Measurements from ENCODE around the gene LRRC46. TPM values are rescaled to one million over a fixed set of nuclear protein-coding genes. Genes with fewer than 3 reads are reported as not detected.

LRRC46 gene
- total RNA-seq, 4 donors from 2014 or later = 0.44 to 3.2 (median 2.0) TPM; not detected in 1

GRCh38 chr17:47812146-47812920, 19.1 kb upstream of the LRRC46 start:
- Histone ChIP-seq H3K36me3 (peaks cover 34 to 48% of the 10 kb centered on the region in 2 donors), H3K27me3 (no peaks in the 10 kb centered on the region), H3K4me1 (peaks cover 13 to 31% of the 10 kb centered on the region in 2 donors), H3K9me3 (no peaks in the 10 kb centered on the region), H3K27ac (peak overlapping the region in 2 of 3 donors; percentile 52 to 86), H3K4me3 (replicated peaks in 1 of 3) (no peak overlapping the region)
- intact Hi-C loops (cut with DNase I) = no loop called here
- 82 to 88% methylated on average over 17 to 18 of the region's 18 CpGs for WGBS, 2 donors
- DNase-seq = no peak
- TF ChIP-seq POLR2A (IDR thresholded peaks at IDR 0.05) = no peak
- TF ChIP-seq CTCF (IDR thresholded peaks at IDR 0.05) = no peak

GRCh38 chr17:47813077-47813476, 18.4 kb upstream of the LRRC46 start:
- Histone ChIP-seq H3K27me3 (no peaks in the 10 kb centered on the region), H3K9me3 (no peaks in the 10 kb centered on the region), H3K27ac (no peak overlapping the region), H3K4me1 (peaks cover 13 to 31% of the 10 kb centered on the region in 2 donors), H3K36me3 (peaks cover 27 to 49% of the 10 kb centered on the region in 2 donors), H3K4me3 (replicated peaks in 1 of 3) (no peak overlapping the region)
- DNase-seq = no peak
- TF ChIP-seq CTCF (IDR thresholded peaks at IDR 0.05) (no peak), POLR2A (IDR thresholded peaks at IDR 0.05) (no peak)
- WGBS, 2 donors = 94 to 98% methylated on average over 14 of the region's 14 CpGs
- intact Hi-C loops (cut with DNase I) = no loop called here

GRCh38 chr17:47813512-47814031, 17.9 kb upstream of the LRRC46 start:
- Histone ChIP-seq H3K9me3 (no peaks in the 10 kb centered on the region), H3K27me3 (no peaks in the 10 kb centered on the region), H3K4me1 (peaks cover 13 to 31% of the 10 kb centered on the region in 2 donors), H3K4me3 (replicated peaks in 1 of 3) (no peak overlapping the region), H3K27ac (no peak overlapping the region), H3K36me3 (peaks cover 22 to 49% of the 10 kb centered on the region in 2 donors)
- DNase-seq = no peak
- WGBS, 2 donors = 93 to 96% methylated on average over 10 to 19 of the region's 22 CpGs
- no peak for TF ChIP-seq CTCF (IDR thresholded peaks at IDR 0.05)
- TF ChIP-seq POLR2A (IDR thresholded peaks at IDR 0.05) = no peak
- intact Hi-C loops (cut with DNase I) = no loop called here

GRCh38 chr17:47815106-47815918, 16.2 kb upstream of the LRRC46 start:
- H3K36me3 ChIP-seq = peaks cover 18 to 45% of the 10 kb centered on the region in 2 donors
- H3K4me1 ChIP-seq = peaks cover 16 to 21% of the 10 kb centered on the region in 2 donors
- H3K27ac ChIP-seq = no peak overlapping the region
- intact Hi-C loops (cut with DNase I) = no loop called here
- no peaks in the 10 kb centered on the region for H3K9me3 ChIP-seq
- no peak for TF ChIP-seq CTCF (IDR thresholded peaks at IDR 0.05)
- TF ChIP-seq POLR2A (IDR thresholded peaks at IDR 0.05) = no peak
- 93 to 94% methylated on average over 18 to 20 of the region's 21 CpGs for WGBS, 2 donors
- H3K27me3 ChIP-seq = no peaks in the 10 kb centered on the region
- no peak overlapping the region for H3K4me3 ChIP-seq (replicated peaks in 1 of 3)
- DNase-seq = no peak

All from thyroid gland (tissue), 4 donors.